Parathyroid adenoma (tissue), 2 donors: ENCODE results near the gene CEP63.

Source experiments
- H2AFZ ChIP-seq: fragments of 300-600 bp; sonication (generic); one replicate; pipeline ENCODE4 v1.7.0; 2017; ENCODE audit warnings: antibody characterized with exemption, mild to moderate bottlenecking
- H3K27ac ChIP-seq: fragments of 300-600 bp; sonication (generic); one replicate; pipeline ENCODE4 v1.7.0; 2017
- H3K27me3 ChIP-seq: fragments of 300-600 bp; sonication (generic); one replicate; pipeline ENCODE4 v1.7.0; 2017; ENCODE audit warnings: low read length; ENCODE audit not compliant: control insufficient read depth, insufficient read depth
- H3K36me3 ChIP-seq: fragments of 300-600 bp; sonication (generic); one replicate; pipeline ENCODE4 v1.7.0; 2017; ENCODE audit warnings: low read length; ENCODE audit not compliant: control insufficient read depth, insufficient read depth
- H3K4me1 ChIP-seq: fragments of 300-600 bp; sonication (generic); one replicate; pipeline ENCODE4 v1.7.0; 2017; ENCODE audit warnings: control low read depth
- H3K4me2 ChIP-seq: fragments of 300-600 bp; sonication (generic); one replicate; pipeline ENCODE4 v1.7.0; 2017; ENCODE audit warnings: low read length
- H3K4me3 ChIP-seq: fragments of 300-600 bp; sonication (generic); one replicate; pipeline ENCODE4 v1.7.0; 2017; ENCODE audit warnings: low read depth, low read length
- H3K79me2 ChIP-seq: fragments of 300-600 bp; sonication (generic); one replicate; pipeline ENCODE4 v1.7.0; 2017; ENCODE audit warnings: control low read depth
- H3K9ac ChIP-seq: fragments of 300-600 bp; sonication (generic); one replicate; pipeline ENCODE4 v1.7.0; 2017; ENCODE audit warnings: mild to moderate bottlenecking
- H3K9me3 ChIP-seq: fragments of 300-600 bp; sonication (generic); one replicate; pipeline ENCODE4 v1.7.0; 2017; ENCODE audit warnings: low read length; ENCODE audit not compliant: control insufficient read depth
- CTCF ChIP-seq: fragments of 300-600 bp; sonication (generic); IDR thresholded peaks from one replicate; pipeline ENCODE4 v1.7.0; 2017; ENCODE audit warnings: antibody characterized with exemption, mild to moderate bottlenecking
- donor health status: primary hyperparathyroidism.

Gene CEP63

GRCh38 chr3:134608771-134609435 is 123.0 kb downstream of the CEP63 start:
- H3K79me2 ChIP-seq: no peaks in the 10 kb centered on the region
- no peak overlapping the region for H3K4me3 ChIP-seq
- H3K4me2 ChIP-seq: no peak overlapping the region
- no peak overlapping the region for H2AFZ ChIP-seq
- no peak overlapping the region for H3K27ac ChIP-seq
- no peak for TF ChIP-seq CTCF
- H3K9ac ChIP-seq: no peak overlapping the region
- no peaks in the 10 kb centered on the region for H3K36me3 ChIP-seq
- no peaks in the 10 kb centered on the region for H3K27me3 ChIP-seq
- H3K4me1 ChIP-seq: peaks cover 3% of the 10 kb centered on the region
- no peaks in the 10 kb centered on the region for H3K9me3 ChIP-seq

DNA sequence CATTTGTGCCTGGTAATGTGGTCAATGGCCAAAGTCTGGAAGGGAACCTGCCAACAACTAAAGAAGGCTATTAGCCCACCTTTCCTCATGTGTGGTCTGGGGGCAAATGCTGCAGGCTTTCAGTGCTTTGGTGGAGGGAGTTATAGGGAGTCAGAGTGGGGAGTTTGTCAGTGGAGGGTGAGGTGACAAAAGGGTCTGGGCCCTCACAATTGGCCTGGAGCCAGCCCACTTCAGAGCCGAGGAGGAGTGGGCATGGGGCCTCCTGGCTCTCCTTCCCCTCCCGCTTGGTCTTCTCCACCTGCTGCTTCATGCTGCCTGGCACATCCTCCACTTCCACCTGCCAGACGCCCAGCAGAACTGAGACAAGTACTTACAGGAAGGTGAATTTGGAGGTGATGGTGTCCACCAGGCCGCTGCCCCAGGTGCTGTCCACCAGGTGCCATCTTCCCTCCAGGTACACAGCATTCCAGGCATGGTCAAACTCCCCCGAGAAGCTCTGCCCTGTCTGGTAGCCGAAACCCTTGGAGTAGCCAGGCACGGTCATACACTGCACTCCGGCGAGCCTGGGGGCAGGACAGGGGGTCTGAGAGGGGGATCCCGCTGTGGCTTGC is 124.1 kb downstream of the CEP63 start:
- no peak overlapping the region for H3K4me2 ChIP-seq
- H3K9ac ChIP-seq: no peak overlapping the region
- H3K27me3 ChIP-seq: no peaks in the 10 kb centered on the region
- H3K9me3 ChIP-seq: no peaks in the 10 kb centered on the region
- no peak overlapping the region for H3K27ac ChIP-seq
- no peak overlapping the region for H3K4me3 ChIP-seq
- no peak overlapping the region for H2AFZ ChIP-seq
- no peak for TF ChIP-seq CTCF
- H3K4me1 ChIP-seq: peaks cover 3% of the 10 kb centered on the region
- no peaks in the 10 kb centered on the region for H3K36me3 ChIP-seq
- no peaks in the 10 kb centered on the region for H3K79me2 ChIP-seq

GRCh38 chr3:134610432-134611385 is 124.9 kb downstream of the CEP63 start:
- H3K4me1 ChIP-seq: peaks cover 3% of the 10 kb centered on the region
- H3K27me3 ChIP-seq: no peaks in the 10 kb centered on the region
- H3K36me3 ChIP-seq: no peaks in the 10 kb centered on the region
- H3K79me2 ChIP-seq: no peaks in the 10 kb centered on the region
- H3K4me2 ChIP-seq: no peak overlapping the region
- TF ChIP-seq CTCF: no peak
- H3K9ac ChIP-seq: no peak overlapping the region
- no peak overlapping the region for H3K27ac ChIP-seq
- no peak overlapping the region for H3K4me3 ChIP-seq
- H2AFZ ChIP-seq: no peak overlapping the region
- no peaks in the 10 kb centered on the region for H3K9me3 ChIP-seq

DNA sequence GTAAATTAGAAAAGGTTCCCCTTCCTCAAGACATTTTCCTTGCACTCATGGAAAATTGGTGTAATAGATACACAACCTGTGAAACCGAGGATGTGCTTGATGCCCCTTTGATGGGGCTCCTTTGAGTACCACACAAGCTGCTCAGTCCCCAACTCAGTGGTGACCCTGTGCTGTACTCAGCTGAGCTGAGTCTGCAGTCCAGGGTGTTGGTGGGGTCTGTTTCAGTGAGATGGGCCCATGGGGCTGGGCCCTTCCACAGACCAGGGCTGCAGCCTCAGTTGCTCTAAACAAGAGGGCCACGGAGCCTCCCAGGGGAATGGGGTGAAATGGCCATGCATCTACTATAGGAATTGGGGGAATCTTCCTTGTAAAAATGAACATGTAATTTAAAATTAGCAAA is 125.7 kb downstream of the CEP63 start:
- Histone ChIP-seq H3K79me2 (no peaks in the 10 kb centered on the region), H3K4me1 (peaks cover 3% of the 10 kb centered on the region), H3K36me3 (no peaks in the 10 kb centered on the region), H2AFZ (no peak overlapping the region), H3K4me3 (no peak overlapping the region), H3K27ac (no peak overlapping the region), H3K9ac (no peak overlapping the region), H3K4me2 (no peak overlapping the region), H3K27me3 (no peaks in the 10 kb centered on the region), H3K9me3 (no peaks in the 10 kb centered on the region)
- no peak for TF ChIP-seq CTCF
